Neural progenitor cell (in vitro differentiated cells): ENCODE measurements around the gene S100B. TPM values are rescaled to one million over a fixed set of nuclear protein-coding genes. Genes with fewer than 3 reads are reported as not detected.

ENCODE experiments used
- DNase-seq: peaks from one replicate; pipeline ENCODE4 v3.0.0-alpha.2; 2016; ENCODE audit warnings: low spot score
- H2AFZ ChIP-seq: fragments of 200-600 bp; sonication (generic); replicated peaks from 2 replicates; pipeline ENCODE4 v1.6.1; 2016; ENCODE audit warnings: antibody characterized with exemption
- H3F3A ChIP-seq: fragments of 200-600 bp; sonication (generic); 2 replicates; pipeline ENCODE4 v1.6.1; 2016; ENCODE audit warnings: antibody characterized with exemption, low read depth
- H3K27ac ChIP-seq: fragments of 200-600 bp; sonication (generic); 2 replicates; pipeline ENCODE4 v1.5.1; 2016; ENCODE audit warnings: mild to moderate bottlenecking
- H3K27me3 ChIP-seq: fragments of 200-600 bp; sonication (generic); 2 replicates; pipeline ENCODE4 v1.6.1; 2016; ENCODE audit warnings: mild to moderate bottlenecking, moderate library complexity
- H3K36me3 ChIP-seq: fragments of 200-600 bp; sonication (generic); 2 replicates; pipeline ENCODE4 v1.5.1; 2016
- H3K4me1 ChIP-seq: fragments of 200-600 bp; sonication (generic); 2 replicates; pipeline ENCODE4 v1.6.1; 2016; ENCODE audit warnings: mixed run types
- H3K4me2 ChIP-seq: fragments of 200-600 bp; sonication (generic); 2 replicates; pipeline ENCODE4 v1.6.1; 2016
- H3K4me3 ChIP-seq: fragments of 200-600 bp; sonication (generic); 2 replicates; pipeline ENCODE4 v1.5.1; 2016
- H3K79me2 ChIP-seq: fragments of 200-600 bp; sonication (generic); 2 replicates; pipeline ENCODE4 v1.6.1; 2016; ENCODE audit warnings: low read depth
- H3K9ac ChIP-seq: fragments of 200-600 bp; sonication (generic); 2 replicates; pipeline ENCODE4 v1.6.1; 2016
- H3K9me3 ChIP-seq: fragments of 200-600 bp; sonication (generic); 2 replicates; pipeline ENCODE4 v1.5.1; 2016; ENCODE audit warnings: low read depth
- H4K20me1 ChIP-seq: fragments of 200-600 bp; sonication (generic); 2 replicates; pipeline ENCODE4 v1.6.1; 2016; ENCODE audit warnings: low read depth
- H3K27ac Mint-ChIP-seq: 3 replicates; pipeline ENCODE4 v1.8.0; 2021; ENCODE audit warnings: mixed read lengths
- H3K27me3 Mint-ChIP-seq: 2 replicates; pipeline ENCODE4 v1.8.0; 2022; ENCODE audit warnings: low read depth, mild to moderate bottlenecking, inconsistent platforms, moderate library complexity, mixed read lengths; ENCODE audit not compliant: insufficient read depth
- H3K36me3 Mint-ChIP-seq: 3 replicates; pipeline ENCODE4 v1.8.0; 2021; ENCODE audit warnings: mixed read lengths
- H3K4me1 Mint-ChIP-seq: 3 replicates; pipeline ENCODE4 v1.8.0; 2021; ENCODE audit warnings: mixed read lengths
- H3K4me3 Mint-ChIP-seq: 3 replicates; pipeline ENCODE4 v1.8.0; 2021; ENCODE audit warnings: mild to moderate bottlenecking, moderate library complexity, mixed read lengths
- H3K9me3 Mint-ChIP-seq: 3 replicates; pipeline ENCODE4 v1.8.0; 2020; ENCODE audit warnings: mixed read lengths
- CTCF ChIP-seq: fragments of 200-600 bp; sonication (generic); IDR thresholded peaks from 2 replicates; pipeline ENCODE4 v1.5.1; 2017; ENCODE audit warnings: antibody characterized with exemption, mild to moderate bottlenecking
- EZH2 ChIP-seq: fragments of 200-600 bp; sonication (generic); IDR thresholded peaks from 2 replicates; pipeline ENCODE4 v1.6.1; 2017; ENCODE audit warnings: antibody characterized with exemption, mild to moderate bottlenecking, moderate library complexity
- EZH2phosphoT487 ChIP-seq: fragments of 200-600 bp; sonication (generic); IDR thresholded peaks from 2 replicates; pipeline ENCODE4 v1.6.1; 2017; ENCODE audit warnings: antibody characterized with exemption
- total RNA-seq: library from RNA; depleted of rRNA; stranded (reverse); fragments of >200 nt; gene quantifications from 2 replicates; pipeline ENCODE4 v1.2.3, GENCODE V29; 2015; ENCODE audit warnings: low replicate concordance

S100B gene
- total RNA-seq, 1 donor from 2014 or later = 0.60 TPM

- Histone ChIP-seq H3K79me2 (no peaks in the 10 kb centered on the region), H2AFZ (no peak overlapping the region), H3K27ac (no peak overlapping the region), H3K4me2 (no peak overlapping the region), H3K9ac (no peak overlapping the region), H3K9me3 (no peaks in the 10 kb centered on the region), H4K20me1 (no peaks in the 10 kb centered on the region), H3K36me3 (no peaks in the 10 kb centered on the region), H3K27me3 (no peaks in the 10 kb centered on the region), H3F3A (no peaks in the 10 kb centered on the region), H3K4me3 (no peak overlapping the region), H3K4me1 (no peaks in the 10 kb centered on the region)
- Mint-ChIP-seq H3K27me3 (no peaks in the 10 kb centered on the region), H3K9me3 (peaks cover 28% of the 10 kb centered on the region), H3K36me3 (peaks cover 60% of the 10 kb centered on the region), H3K4me1 (no peaks in the 10 kb centered on the region), H3K4me3 (no peak overlapping the region), H3K27ac (no peak overlapping the region)
- no peak for TF ChIP-seq CTCF
- no peak for TF ChIP-seq EZH2phosphoT487
- no peak for TF ChIP-seq EZH2
- DNase-seq = no peak
Observed at GRCh38 chr21:46570631-46571030, 34.3 kb downstream of the S100B start.

GRCh38 chr21:46570119-46570518 is 34.8 kb downstream of the S100B start:
- TF ChIP-seq CTCF (no peak), EZH2phosphoT487 (no peak), EZH2 (no peak)
- no peak overlapping the region for H3K27ac ChIP-seq
- Mint-ChIP-seq H3K27ac (no peak overlapping the region), H3K4me1 (no peaks in the 10 kb centered on the region), H3K4me3 (no peak overlapping the region), H3K27me3 (no peaks in the 10 kb centered on the region), H3K36me3 (peaks cover 63% of the 10 kb centered on the region), H3K9me3 (peaks cover 25% of the 10 kb centered on the region)
- no peak overlapping the region for H3K4me3 ChIP-seq
- H3K9me3 ChIP-seq = no peaks in the 10 kb centered on the region
- H3K27me3 ChIP-seq = no peaks in the 10 kb centered on the region
- DNase-seq = no peak
- H2AFZ ChIP-seq = no peak overlapping the region
- no peak overlapping the region for H3K4me2 ChIP-seq
- H4K20me1 ChIP-seq = no peaks in the 10 kb centered on the region
- no peaks in the 10 kb centered on the region for H3F3A ChIP-seq
- H3K9ac ChIP-seq = no peak overlapping the region
- no peaks in the 10 kb centered on the region for H3K79me2 ChIP-seq
- no peaks in the 10 kb centered on the region for H3K36me3 ChIP-seq
- no peaks in the 10 kb centered on the region for H3K4me1 ChIP-seq

- Histone ChIP-seq H3K79me2 (no peaks in the 10 kb centered on the region), H4K20me1 (no peaks in the 10 kb centered on the region), H3F3A (no peaks in the 10 kb centered on the region), H3K9ac (no peak overlapping the region), H3K27me3 (no peaks in the 10 kb centered on the region), H3K36me3 (no peaks in the 10 kb centered on the region), H2AFZ (no peak overlapping the region), H3K9me3 (no peaks in the 10 kb centered on the region), H3K27ac (no peak overlapping the region), H3K4me2 (no peak overlapping the region), H3K4me3 (no peak overlapping the region), H3K4me1 (no peaks in the 10 kb centered on the region)
- H3K4me3 Mint-ChIP-seq = no peak overlapping the region
- peaks cover 66% of the 10 kb centered on the region for H3K36me3 Mint-ChIP-seq
- H3K4me1 Mint-ChIP-seq = no peaks in the 10 kb centered on the region
- DNase-seq = no peak
- H3K27me3 Mint-ChIP-seq = no peaks in the 10 kb centered on the region
- H3K9me3 Mint-ChIP-seq = peaks cover 23% of the 10 kb centered on the region
- no peak for TF ChIP-seq EZH2phosphoT487
- no peak for TF ChIP-seq EZH2
- no peak for TF ChIP-seq CTCF
- H3K27ac Mint-ChIP-seq = no peak overlapping the region
Observed at GRCh38 chr21:46569081-46569480, 35.8 kb downstream of the S100B start.
